CD4-positive, alpha-beta T cell treated with Interleukin-21 for 1 hour (primary cell): ENCODE results near the gene TNN.

ENCODE experiments used
- DNase-seq: peaks from one replicate; pipeline ENCODE4 v3.0.0-alpha.2; 2020

Gene TNN

DNA sequence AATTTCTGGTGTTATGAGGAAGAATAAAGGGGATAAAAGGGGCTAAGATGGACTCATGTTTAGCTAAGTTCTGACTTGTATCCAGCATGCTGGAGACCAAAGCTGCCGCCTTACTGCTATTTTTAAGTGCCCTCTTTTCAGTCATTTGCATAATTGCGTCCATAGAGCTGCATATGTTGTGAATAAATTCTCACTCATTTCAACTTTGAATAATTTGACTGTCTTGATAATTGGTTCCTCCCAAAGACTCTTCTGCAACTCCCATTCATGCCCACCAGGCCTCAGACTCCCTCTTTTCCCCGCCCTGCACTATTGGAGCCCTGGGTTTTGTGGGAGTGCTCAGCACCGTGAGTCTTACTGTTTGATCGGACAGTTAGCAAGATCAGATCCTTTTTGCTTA lies 79.9 kb downstream of the TNN start:
- no peak for DNase-seq

DNA sequence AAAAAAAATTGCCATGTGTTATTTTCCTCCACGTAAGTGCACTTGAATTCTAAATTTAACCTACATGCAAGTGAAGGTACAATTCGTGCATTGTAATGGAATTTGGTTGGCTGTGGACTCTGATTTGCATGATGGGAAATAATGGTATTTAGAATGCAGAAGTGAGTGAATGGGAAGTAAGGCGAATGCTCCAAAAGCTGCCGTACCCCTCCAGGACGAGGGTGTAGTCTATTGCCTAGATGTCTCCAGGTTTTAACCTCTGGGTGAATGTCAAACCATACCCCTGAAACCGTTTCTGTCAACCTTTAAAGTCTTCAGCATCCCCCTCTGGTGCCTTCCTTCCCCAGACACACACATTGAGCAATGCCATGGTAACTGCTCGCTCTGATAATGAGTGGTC lies 80.4 kb downstream of the TNN start:
- no peak for DNase-seq

DNA sequence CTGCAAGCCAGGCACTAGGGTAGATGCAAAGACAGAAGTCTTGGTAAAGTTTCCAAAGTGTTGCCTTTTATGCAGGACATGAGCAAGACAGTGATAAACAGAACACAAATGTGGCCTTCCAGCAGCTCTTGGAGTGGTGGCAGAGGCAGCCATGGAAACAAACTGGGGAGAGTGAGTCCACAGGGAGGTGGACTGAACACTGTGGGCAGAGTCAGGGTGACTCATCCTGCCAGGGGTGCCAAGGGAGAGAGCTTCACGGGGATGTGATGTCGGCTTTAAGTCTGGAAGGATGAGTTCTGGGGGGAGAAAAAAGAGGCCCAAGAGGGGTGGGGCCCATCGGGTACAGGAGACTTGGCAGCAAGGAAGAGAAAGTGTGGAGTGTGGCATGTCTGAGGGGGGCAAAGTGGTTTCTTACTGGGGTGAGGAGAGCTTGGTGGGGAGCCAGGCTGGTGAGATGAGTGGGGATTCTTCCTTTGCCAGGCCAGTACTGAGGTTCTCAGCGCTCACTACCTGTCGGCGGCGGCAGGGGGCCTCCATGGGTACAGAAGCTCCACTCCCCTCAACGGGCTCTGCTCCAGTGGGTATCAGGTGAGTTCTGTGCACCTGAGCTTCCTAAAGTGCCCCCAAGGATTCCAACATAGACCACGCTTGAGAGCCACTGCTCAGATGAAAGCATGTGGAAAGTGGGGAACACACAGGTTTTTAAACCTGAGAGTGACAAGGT lies 83.1 kb downstream of the TNN start:
- DNase-seq, result no peak

- DNase-seq, result peak; percentile 70
Observed at GRCh38 chr1:175152006-175152652, 84.5 kb downstream of the TNN start.

DNA sequence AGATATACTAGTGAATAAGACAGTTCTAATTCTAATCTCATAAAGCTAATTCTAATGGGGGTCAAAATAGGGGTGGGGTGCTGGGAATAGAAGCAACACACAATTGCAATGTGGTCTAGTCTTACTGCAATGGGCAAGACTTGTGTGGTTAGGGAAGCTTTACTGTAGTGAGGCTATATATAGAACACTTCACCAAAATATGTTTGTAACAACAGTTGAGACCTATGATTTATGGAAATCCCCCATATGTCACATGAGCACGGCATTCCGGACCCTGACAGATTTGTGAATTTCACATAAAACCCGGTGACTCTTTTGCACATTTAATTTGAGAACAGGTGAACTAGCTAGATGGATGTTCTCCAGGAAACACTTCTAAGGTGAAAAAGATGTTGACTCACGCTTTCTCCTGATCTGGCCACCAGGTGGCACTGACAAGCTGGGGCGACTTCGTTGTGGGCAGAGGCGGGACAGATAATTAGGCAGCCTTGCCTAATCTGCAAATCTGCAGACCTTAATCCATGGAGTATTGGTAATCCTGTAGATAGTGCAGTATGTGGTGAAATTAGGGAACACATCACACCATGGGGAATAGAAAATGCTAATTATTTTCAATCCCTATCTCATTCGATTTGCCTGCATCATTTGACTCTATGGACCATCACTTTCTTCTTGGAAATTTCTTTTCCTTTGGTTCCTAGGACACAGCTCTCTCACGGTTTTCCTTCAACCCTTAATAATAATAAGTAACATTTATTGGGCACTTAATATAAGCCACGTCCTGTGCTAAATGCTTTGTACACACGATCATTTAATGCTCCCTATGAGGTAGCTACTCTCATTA lies 87.2 kb downstream of the TNN start:
- DNase-seq, result peak; percentile 76

DNA sequence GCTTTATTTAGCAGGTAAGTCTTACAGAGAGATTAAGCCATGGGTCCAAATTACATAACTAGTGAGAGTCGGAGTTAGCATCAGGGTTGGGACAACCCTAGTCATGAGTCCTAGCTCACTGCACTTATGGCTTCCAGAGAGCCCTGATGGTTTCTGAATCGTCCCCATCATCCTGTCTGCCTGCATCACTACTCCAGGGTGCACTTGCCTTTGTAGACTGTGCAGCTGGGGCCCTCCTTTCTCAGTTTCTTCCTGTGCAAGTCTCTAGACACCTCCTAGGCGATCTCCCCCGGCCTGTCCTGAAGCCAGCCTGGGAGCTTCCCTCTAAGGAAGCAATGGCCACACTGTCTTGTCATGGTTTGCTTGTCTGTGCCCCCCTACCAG lies 87.8 kb downstream of the TNN start:
- DNase-seq, result no peak

DNA sequence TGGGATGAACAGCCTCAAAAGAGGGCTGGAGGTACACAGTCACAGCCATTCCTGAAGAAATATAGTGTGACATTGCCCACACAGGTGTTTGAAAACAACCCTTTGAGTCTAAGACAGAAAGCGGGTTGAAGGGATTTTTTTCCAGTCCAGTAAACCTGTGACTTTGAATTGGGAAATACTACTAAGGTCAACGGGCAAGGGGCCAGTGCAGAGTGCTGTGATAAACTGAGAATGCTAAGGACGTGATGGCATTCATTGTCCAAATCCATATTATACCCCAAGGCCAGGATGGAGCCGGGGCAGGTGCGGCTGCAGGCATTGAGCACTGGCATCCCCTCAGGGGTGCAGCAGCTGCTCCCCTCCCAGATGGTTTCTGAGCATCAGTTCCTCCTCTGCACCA lies 88.3 kb downstream of the TNN start:
- no peak for DNase-seq

- DNase-seq, result no peak
Observed at GRCh38 chr1:175157200-175157599, 89.6 kb downstream of the TNN start.

DNA sequence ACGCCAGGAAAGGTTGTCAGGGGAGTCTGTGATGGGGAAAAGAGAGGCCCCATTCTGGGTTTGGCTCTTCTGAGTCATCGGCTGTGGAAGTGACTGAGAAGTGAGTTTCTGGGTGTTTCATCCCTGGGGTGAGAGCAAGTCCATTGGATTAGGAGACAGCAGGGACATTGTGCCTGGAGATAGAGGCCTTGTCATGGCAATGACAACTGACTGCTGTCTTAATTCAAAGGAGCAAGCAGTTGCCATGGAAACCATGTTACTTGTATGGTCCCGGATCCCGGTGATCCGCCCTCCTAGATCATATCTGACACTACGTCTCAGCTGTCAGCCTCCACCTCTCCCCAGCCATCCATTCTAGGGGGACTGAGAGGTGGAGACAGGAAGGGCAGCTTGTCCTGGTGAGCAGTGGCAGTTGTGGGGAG lies 90.5 kb downstream of the TNN start:
- no peak for DNase-seq

DNA sequence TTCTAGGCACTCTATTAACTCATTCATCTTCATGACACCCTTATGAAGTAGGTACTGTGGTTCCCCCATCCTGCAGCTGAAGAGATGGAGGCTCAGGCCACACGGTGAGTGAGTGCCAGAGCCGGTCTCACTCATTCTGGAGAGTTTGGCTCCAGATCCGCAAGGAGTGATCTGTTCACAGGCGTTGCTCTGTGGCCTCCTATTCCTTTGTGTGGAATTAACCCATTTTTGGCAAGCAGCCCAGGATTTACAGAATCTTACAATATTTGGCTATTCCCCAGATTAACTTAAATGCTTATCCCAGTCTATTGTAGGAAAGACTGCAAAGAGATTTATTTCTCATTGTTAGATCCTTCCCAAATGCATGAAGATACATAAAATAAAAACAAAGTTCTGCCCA lies 95.3 kb downstream of the TNN start:
- DNase-seq, result no peak

DNA sequence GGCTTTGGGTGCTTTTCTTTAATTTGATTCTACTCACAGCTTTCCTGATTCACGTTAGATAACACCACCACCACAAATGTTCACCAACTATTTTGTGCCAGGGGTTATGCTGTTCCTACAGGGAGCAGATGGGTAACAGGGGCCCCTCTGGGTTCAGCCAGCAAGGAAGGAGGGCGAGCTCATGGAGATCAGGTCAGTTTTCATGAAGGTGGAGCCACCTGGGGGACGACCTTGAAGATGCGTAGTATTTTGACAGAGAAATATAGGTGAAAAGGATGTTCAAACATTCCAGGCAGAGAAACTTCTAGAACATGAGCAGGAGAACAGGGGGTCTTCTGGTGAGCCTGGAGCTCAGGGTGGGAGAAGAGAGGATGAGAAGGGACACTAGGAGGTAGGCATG lies 96.1 kb downstream of the TNN start:
- DNase-seq, result no peak

DNA sequence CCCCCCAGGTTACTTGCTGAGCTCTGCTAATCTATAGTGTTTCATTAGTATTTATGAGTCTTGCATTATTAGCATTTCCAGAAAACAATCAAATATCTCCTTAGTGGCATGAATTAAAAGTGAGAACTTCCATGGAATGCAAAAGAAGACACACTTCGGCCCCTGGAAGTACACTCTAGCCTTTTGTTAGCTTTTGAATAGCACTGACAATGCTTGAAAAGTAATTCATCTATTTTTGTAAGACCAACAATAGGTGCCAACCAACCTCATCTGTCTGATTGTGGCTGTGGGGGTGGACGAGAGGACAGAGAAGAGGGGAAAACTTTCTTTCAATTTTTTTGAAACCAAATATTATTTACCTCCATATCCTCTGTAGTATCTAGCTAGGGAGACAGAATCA lies 97.1 kb downstream of the TNN start:
- no peak for DNase-seq

GRCh38 chr1:175166746-175167145 lies 99.1 kb downstream of the TNN start:
- DNase-seq, result no peak

DNA sequence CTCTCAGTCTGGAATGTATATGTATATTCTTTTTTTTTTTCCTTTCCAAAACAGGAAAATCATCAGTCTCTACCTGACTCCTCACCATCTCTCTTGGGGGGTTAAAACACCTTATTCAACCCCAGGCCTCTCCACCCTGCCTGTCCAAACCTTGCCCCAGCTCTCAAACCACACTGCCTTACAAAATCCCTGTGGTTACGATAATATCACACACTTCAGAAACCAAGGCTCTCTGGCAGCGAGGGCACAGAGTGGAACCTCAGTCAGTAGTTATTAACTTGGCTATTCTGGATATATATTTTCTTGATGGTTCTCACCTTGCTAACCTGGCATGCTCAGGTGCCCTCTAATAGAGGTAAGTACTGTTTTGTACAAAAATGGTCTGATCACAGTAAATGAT lies 100.2 kb downstream of the TNN start:
- DNase-seq, result no peak

- DNase-seq, result no peak
Observed at GRCh38 chr1:175168782-175169181, 101.1 kb downstream of the TNN start.

DNA sequence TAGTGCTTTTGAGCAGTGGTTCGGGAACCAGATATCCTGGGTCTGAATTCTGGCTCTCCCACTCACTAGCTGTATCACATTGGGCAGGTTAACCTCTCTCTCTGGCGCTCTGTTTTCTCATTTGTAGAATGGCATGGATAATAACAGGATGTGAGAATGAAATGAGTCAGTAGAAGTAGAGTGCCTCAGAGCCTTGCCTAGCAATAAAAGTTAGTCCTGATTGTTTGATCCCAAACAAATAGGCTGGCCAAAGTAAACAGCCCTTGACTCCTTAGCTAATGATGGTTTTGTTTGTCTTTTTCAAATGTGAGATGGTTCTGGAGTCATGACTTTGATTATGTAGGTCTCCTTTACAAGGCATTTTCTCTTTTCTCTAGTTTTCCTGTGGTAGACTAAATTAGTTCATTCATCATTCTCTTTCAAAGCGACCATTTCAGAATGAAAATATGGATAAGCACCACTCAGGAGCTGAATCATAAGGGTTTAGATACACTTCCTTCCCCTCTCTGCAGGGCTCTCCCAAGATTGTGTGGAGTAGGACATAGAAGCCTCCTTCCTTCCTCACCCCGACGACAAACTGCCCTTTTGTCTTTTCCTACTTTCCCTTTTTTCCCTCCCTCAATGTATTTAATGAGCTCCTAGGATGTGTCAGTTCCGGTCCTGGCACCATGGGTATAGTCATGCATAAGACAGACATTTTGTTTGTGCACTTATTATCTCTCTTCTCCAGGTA lies 101.8 kb downstream of the TNN start:
- no peak for DNase-seq

GRCh38 chr1:175171036-175171913 lies 103.6 kb downstream of the TNN start:
- DNase-seq, result no peak

- no peak for DNase-seq
Observed at GRCh38 chr1:175172503-175172902, 104.9 kb downstream of the TNN start.

GRCh38 chr1:175173531-175173930 lies 105.9 kb downstream of the TNN start:
- no peak for DNase-seq

DNA sequence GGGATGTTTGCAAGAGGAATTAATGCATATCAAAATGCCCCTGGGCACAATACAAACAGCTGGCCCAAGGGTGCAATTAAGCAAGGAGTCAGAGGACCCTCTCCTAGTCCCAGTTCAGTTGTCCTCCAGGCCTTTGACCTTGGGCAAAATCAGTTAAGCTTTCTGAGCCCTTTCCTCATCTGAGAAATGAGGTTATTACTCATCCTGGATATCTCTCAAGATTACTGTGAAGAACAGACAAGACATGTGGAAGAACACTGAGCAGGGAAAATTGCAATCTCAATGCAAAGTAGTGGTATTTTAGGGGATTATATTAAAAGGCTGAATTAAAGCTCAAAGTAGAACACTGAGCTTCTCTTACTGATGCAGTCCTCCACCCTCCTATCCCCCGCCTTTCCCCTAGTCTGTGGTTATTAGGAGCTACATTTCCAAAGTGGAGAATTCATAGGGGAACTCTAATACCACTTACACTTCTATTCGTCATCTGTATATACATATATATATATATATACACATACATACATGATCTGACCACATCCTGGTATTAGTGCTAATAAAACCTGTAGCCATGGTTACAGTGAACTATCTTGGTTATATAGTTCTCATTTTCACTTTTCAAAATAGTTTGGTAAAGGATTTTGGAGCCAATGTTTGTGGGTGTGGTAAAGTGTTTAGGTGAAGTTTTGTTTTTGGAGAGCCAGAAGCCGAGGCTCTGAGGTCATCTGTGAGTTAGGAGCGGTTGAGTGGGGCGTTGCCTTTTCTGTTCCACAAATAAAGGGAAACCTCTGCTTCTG lies 106.9 kb downstream of the TNN start:
- DNase-seq, result peak; percentile 39

- no peak for DNase-seq
Observed at GRCh38 chr1:175176246-175176645, 108.6 kb downstream of the TNN start.
